22Rv1 (cell line): ENCODE data around the gene CNP.

Source experiments
- ZFX ChIP-seq: fragments of 450-650 bp; IDR thresholded peaks from 2 replicates; pipeline ENCODE4 v1.6.1; 2017; ENCODE audit warnings: antibody characterized with exemption, borderline replicate concordance
- TF ChIP-seq, protein P1 (sequence below): fragments of 450-650 bp; IDR thresholded peaks from 2 replicates; pipeline ENCODE4 v1.5.1; 2017; ENCODE audit warnings: mild to moderate bottlenecking

DNA sequence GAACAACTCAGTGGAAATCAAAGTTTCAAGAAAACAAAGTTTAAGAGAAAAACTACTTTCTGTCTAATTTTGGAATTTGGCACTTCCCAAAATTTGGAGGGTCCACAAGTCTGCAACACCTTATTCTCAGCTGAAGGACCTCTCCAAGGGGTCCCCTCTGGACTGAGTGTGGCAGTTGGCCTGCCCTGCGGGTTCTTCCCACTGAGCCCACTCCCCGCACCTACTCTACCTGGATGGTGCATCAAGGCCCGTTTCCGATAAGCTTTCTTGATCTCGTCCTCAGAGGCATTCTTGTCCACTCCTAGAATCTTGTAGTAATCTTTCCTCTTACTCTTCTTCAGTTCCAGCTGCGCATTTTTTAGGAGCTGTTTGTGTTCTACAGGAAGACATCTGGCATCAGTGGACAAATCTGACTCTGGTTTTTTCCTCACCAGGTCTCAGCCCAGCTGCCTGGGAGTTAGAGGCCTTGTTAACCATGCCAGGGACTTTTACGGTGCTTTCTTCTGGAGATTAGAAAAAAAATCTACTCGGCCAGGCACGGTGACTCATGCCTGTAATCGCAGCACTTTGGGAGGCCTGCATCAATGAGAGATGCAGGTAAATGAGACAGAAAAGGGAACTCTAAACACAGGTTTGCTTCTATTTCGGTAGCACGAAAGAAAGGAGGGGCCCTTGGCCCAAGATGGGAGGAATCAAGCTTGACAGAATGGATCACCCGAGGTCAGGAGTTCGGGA lies 15.6 kb downstream of the CNP start:
- TF ChIP-seq, protein P1, sequence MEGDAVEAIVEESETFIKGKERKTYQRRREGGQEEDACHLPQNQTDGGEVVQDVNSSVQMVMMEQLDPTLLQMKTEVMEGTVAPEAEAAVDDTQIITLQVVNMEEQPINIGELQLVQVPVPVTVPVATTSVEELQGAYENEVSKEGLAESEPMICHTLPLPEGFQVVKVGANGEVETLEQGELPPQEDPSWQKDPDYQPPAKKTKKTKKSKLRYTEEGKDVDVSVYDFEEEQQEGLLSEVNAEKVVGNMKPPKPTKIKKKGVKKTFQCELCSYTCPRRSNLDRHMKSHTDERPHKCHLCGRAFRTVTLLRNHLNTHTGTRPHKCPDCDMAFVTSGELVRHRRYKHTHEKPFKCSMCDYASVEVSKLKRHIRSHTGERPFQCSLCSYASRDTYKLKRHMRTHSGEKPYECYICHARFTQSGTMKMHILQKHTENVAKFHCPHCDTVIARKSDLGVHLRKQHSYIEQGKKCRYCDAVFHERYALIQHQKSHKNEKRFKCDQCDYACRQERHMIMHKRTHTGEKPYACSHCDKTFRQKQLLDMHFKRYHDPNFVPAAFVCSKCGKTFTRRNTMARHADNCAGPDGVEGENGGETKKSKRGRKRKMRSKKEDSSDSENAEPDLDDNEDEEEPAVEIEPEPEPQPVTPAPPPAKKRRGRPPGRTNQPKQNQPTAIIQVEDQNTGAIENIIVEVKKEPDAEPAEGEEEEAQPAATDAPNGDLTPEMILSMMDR = no peak
- no peak for TF ChIP-seq ZFX
